ENCODE results near the gene GTF2A2.
A peak's percentile ranks its signal among the peaks of the same experiment; 100 is the strongest.
"Not testable (repeated sequence)": the region's sequence is repeated elsewhere in the genome, so short reads cannot be mapped to it uniquely, and the experiment has no call there.

The GTF2A2 gene

DNA sequence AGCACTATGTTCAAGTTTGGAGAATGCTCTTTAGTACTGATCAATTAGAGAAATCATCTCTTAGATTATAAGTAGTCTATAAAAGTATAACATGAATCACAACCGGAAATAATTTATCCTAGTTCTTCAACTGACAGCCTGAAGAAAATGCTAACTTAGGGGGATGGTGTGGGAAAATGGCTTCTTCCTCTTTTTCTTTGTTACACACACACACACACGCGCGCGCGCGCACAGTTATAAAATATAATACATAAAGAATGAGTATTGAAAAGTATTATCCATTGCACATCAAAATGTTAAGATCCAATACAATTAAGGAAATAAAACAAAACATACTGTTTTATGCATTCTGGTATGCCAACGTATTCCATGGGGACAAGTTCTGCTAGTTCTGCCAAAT is 11.2 kb upstream of the GTF2A2 start:
- DNase-seq: no peak

DNA sequence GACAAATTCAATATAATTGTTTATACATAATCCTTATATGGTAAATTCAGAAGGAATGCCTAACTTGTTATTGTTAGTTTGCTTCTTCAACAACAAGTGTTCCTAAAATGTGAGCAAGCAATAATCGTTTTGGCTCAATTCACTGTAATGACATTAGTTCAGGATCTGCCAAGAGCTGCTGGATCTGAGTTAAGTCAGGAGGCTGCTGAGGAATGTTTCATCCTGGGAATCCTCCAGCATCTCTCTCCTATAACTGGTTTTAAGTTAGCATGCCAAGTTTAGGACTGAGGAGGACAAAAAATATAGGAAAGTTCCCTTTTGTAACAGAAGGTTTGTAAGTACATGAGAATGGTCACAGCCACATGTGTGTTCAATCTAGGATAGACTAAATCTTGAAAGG is 4.9 kb upstream of the GTF2A2 start:
- no peak for DNase-seq

DNA sequence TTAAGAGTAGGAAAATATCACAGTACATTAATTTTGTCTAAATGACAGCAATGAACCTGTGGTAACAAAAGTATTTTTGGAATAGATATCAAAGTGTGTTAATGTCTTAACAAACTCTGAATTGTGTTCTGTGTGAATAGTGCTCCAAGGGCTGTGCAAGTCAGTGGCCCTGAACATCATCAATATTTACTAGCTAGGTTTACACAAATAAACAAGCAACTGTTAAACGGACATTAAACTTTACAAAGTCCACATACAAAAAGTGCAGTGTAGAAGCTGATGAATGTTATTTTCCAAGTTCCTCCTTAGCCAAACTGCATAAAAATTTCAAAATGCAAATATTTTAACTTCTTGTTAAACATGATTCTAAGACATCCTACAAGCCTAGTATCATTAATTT is 2.1 kb upstream of the GTF2A2 start:
- no peak for DNase-seq

GRCh38 chr15:59657635-59658125 is 365 bp upstream of the GTF2A2 start:
- DNase-seq: no peak

- no peak for DNase-seq
Observed at GRCh38 chr15:59654046-59654445, 3.3 kb downstream of the GTF2A2 start.

- no peak for DNase-seq
Observed at GRCh38 chr15:59649603-59650002, 7.7 kb downstream of the GTF2A2 start.

DNA sequence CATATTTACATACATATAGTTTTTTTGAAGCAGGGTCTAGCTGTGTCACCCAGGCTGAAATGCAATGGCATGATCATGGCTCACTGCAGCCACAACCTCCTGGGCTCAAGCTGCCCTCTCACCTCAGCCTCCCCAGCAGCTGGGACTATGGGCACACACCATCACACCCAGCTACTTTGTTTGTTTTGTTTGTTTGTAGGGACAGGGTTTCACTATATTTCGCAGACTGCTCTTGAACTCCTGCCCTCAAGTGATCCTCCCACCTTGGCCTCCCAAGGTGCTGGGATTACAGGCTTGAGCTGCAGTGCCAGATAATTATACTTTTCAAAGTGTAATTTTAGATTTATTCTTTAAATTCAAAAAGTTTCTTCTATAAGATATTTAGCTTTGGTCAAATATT is 10.2 kb downstream of the GTF2A2 start:
- no peak for DNase-seq

DNA sequence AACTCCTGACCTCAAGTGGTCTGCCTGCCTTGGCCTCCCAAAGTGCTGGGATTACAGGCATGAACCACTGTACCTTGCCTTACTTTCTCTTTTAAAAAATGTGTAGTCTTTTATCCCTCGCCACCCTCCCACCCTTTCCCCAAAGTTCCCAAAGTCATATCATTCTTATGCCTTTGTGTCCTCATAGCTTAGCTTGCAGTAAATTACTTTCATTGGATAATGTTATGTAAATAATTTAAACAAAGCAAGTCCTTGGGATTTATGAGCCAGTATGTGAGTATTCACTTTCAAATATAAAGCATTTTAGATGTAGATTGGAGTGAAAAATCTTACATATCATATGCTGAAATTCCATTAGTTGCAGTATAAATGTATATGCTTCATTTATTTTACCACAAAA is 11.0 kb downstream of the GTF2A2 start:
- DNase-seq: no peak

GRCh38 chr15:59645812-59646211 is 11.5 kb downstream of the GTF2A2 start:
- DNase-seq: not testable (repeated sequence)

DNA sequence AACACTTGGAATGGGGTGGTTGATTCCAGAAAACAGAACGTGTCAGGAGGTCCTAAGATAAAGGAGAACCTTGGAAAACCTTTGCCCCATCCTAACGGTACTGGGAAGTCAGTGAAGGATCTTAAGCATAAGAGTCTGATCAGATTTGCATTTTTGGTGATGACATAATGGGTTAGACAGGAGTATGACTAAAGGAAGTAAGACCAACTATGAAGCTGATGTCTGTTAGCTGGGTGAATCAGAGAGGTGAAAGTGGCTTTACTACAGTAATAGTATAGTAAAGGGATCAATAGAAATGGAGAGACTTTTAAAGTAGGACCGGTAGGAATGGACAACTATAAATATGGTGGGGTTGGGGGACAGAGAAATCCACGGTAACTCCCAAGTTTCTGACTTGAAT is 12.6 kb downstream of the GTF2A2 start:
- no peak for DNase-seq

- no peak for DNase-seq
Observed at GRCh38 chr15:59642351-59642750, 15.0 kb downstream of the GTF2A2 start.

- not testable (repeated sequence) for DNase-seq
Observed at GRCh38 chr15:59637507-59637906, 19.8 kb downstream of the GTF2A2 start.

- no peak for DNase-seq
Observed at GRCh38 chr15:59636184-59636583, 21.1 kb downstream of the GTF2A2 start.

GRCh38 chr15:59632714-59633113 is 24.6 kb downstream of the GTF2A2 start:
- no peak for DNase-seq

- DNase-seq: peak; percentile 26
Observed at GRCh38 chr15:59622289-59622688, 35.0 kb downstream of the GTF2A2 start.

DNA sequence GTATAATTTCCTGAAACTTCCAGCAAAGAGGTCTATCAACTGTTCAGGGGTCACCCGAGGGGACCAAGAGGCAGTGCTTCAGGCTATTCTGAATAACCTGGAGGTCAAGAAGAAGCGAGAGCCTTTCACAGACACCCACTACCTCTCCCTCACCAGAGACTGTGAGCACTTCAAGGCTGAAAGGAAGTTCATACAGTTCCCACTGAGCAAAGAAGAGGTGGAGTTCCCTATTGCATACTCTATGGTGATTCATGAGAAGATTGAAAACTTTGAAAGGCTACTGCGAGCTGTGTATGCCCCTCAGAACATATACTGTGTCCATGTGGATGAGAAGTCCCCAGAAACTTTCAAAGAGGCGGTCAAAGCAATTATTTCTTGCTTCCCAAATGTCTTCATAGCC is 38.9 kb downstream of the GTF2A2 start:
- no peak for DNase-seq

GRCh38 chr15:59616379-59616778 is 40.9 kb downstream of the GTF2A2 start:
- no peak for DNase-seq

GRCh38 chr15:59615661-59616060 is 41.7 kb downstream of the GTF2A2 start:
- no peak for DNase-seq

DNA sequence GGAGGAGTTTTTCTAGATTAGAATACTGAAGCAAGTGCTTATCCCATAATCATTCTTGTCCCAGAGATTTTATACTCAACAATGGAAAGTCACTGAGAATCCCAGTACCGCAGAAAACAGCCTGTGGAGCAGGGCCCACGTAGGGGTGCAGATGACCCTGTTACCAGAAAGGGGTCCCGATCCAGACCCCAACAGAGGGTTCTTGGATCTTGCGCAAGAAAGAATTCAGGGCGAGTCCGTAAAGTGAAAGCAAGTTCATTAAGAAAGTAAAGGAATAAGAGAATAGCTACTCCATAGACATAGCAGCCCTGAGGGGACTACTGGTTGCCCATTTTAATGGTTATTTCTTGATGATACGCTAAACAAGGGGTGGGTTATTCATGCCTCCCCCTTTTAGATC is 43.2 kb downstream of the GTF2A2 start:
- DNase-seq: no peak

DNA sequence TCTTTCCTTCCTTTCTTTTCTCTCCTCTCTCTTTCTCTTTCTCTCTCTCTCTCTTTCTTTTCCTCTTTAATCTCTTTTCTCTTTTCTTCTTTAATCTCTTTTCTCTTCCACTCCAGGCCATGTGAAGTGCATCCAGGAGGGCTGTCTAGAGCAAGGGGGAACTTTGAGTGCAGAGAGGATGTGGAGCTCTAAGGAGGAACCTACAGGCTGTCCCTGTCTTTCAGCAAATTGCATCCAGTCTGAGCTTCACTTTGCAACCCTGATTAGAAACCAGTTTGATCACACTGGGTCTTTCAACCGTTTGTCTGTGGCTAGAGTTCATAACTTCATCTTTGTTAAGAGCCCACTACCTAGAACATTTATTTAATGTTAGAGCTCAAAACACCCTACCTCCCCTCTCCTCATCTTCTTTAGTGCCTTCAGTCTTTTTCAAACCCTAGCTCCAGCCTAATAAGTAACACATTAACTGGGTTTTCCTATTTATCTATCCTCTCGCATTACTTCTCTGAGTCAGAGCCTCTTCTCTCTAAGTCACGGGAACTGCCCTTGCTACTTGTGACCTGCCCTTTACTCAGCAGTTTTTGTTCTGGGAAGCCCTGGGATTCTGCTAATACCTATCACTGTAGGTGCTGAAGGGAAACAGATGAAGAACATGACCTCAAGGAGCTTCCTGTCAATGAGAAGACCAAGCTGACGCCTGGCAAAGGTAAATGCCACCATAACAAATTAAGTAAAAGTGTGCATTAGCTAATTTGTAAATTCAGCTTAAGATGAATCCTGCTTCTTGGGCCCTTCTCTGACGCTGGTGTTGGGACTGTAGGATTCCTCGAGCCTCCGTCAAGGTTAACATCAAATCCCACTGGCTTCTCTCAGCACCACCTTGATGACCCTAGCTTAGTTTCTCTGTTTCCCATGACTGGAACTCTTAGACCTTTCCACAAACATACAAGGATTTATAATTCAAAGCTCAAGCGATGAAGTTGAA is 45.7 kb downstream of the GTF2A2 start, which contains the start of gene GCNT3:
GCNT3 (plus strand) TSS at position 508 of the 985 bp plus-strand sequence. CDS start 6,456 bp downstream, outside the sequence.
- no peak for DNase-seq

- no peak for DNase-seq
Observed at GRCh38 chr15:59609730-59610712, 47.3 kb downstream of the GTF2A2 start.

GRCh38 chr15:59605994-59606393 is 51.3 kb downstream of the GTF2A2 start:
- no peak for DNase-seq

DNA sequence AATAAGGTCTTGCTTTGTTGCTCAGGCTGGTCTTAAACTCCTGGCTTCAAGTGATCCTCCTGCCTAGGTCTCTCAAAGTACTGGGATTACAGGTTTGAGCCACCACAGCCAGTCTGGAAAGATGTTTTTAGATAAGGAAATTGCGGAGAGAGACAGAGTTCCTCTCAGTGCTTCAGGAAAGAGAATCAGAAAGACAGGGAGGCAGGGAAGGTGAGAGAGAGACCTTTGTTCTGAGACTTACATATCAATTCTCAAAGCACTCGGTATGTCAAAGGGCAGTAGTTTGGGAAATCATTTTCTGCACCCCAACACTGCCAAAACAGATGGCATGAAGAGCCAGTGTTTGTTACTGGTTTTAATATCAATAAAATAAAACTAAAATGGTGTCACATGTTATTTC is 58.9 kb downstream of the GTF2A2 start:
- no peak for DNase-seq

Measured in CD4-positive, alpha-beta T cell treated with Interferon gamma for 1 hour (primary cell).